HG03060 (cell line): ENCODE results near the gene NUP153.
"Not testable (repeated sequence)": the region's sequence is repeated elsewhere in the genome, so short reads cannot be mapped to it uniquely, and the experiment has no call there.

Experiments used
- ATAC-seq: cut with Tn5 transposase; IDR thresholded peaks from one replicate; pipeline ENCODE4 v1.9.1; 2021; ENCODE audit warnings: low read depth, moderate number of reproducible peaks; ENCODE audit not compliant: unreplicated experiment

The NUP153 gene

GRCh38 chr6:17714879-17715851, 8.4 kb upstream of the NUP153 start:
- ATAC-seq: peak; percentile 89

- no peak for ATAC-seq
Measured at GRCh38 chr6:17714177-17714576, 7.5 kb upstream of the NUP153 start.

- no peak for ATAC-seq
Measured at GRCh38 chr6:17712576-17712975, 5.9 kb upstream of the NUP153 start.

- ATAC-seq: no peak
Measured at GRCh38 chr6:17710331-17710730, 3.6 kb upstream of the NUP153 start.

- ATAC-seq: no peak
Measured at GRCh38 chr6:17709476-17709875, 2.8 kb upstream of the NUP153 start.

GRCh38 chr6:17708035-17708434, 1.3 kb upstream of the NUP153 start:
- not testable (repeated sequence) for ATAC-seq

- no peak for ATAC-seq
Measured at GRCh38 chr6:17707371-17707651, 586 bp upstream of the NUP153 start.

GRCh38 chr6:17705778-17706579, 746 bp downstream of the NUP153 start:
- ATAC-seq: peak; percentile 35

- ATAC-seq: no peak
Measured at GRCh38 chr6:17705428-17705777, 1.3 kb downstream of the NUP153 start.

- ATAC-seq: no peak
Measured at GRCh38 chr6:17703256-17703694, 3.5 kb downstream of the NUP153 start.

- no peak for ATAC-seq
Measured at GRCh38 chr6:17700421-17701416, 6.0 kb downstream of the NUP153 start.

GRCh38 chr6:17691925-17692538, 14.7 kb downstream of the NUP153 start:
- ATAC-seq: no peak

GRCh38 chr6:17688481-17688880, 18.2 kb downstream of the NUP153 start:
- no peak for ATAC-seq

- no peak for ATAC-seq
Measured at GRCh38 chr6:17687136-17687535, 19.6 kb downstream of the NUP153 start.

GRCh38 chr6:17684134-17684533, 22.6 kb downstream of the NUP153 start:
- ATAC-seq: no peak

- ATAC-seq: no peak
Measured at GRCh38 chr6:17683428-17683827, 23.3 kb downstream of the NUP153 start.

- no peak for ATAC-seq
Measured at GRCh38 chr6:17679726-17680125, 27.0 kb downstream of the NUP153 start.

- no peak for ATAC-seq
Measured at GRCh38 chr6:17677602-17678001, 29.1 kb downstream of the NUP153 start.

- no peak for ATAC-seq
Measured at GRCh38 chr6:17673543-17674254, 33.0 kb downstream of the NUP153 start.
